Right atrium auricular region (tissue), 2 donors: ENCODE results near the gene PHLDA1. TPM values are rescaled to one million over a fixed set of nuclear protein-coding genes. Genes with fewer than 3 reads are reported as not detected.

Experiments
- DNase-seq: peaks from one replicate; pipeline ENCODE4 v3.0.0-alpha.2; 2019; ENCODE audit warnings: low spot score
- H3K27ac ChIP-seq, 2 donors: fragments of 200-600 bp; sonication (generic); 1 replicate in 1 of 2; 2 replicates in 1 of 2; pipeline ENCODE4 v1.5.1; 2016 to 2019
- H3K27me3 ChIP-seq, 2 donors: fragments of 200-600 bp; sonication (generic); one replicate each; pipeline versions ENCODE4 v1.5.1 to v1.6.0; 2017 to 2019
- H3K36me3 ChIP-seq: fragments of 200-600 bp; sonication (generic); one replicate; pipeline ENCODE4 v1.5.1; 2016
- H3K4me1 ChIP-seq, 2 donors: fragments of 200-600 bp; sonication (generic); one replicate each; pipeline versions ENCODE4 v1.5.1 to v1.6.0; 2017 to 2019
- H3K4me3 ChIP-seq, 2 donors: fragments of 200-600 bp; sonication (generic); 1 replicate in 1 of 2; 2 replicates in 1 of 2; pipeline ENCODE4 v1.5.1; 2017 to 2019; ENCODE audit warnings: mild to moderate bottlenecking in 1 of 2, moderate library complexity in 1 of 2
- H3K9me3 ChIP-seq, 2 donors: fragments of 200-600 bp; sonication (generic); one replicate each; pipeline ENCODE4 v1.5.1; 2019
- CTCF ChIP-seq, 2 donors: fragments of 200-600 bp; sonication (generic); IDR thresholded peaks; one replicate each; pipeline ENCODE4 v1.5.1; 2019; ENCODE audit warnings: antibody characterized with exemption in 2 of 2
- total RNA-seq, 2 donors: library from RNA; depleted of rRNA; stranded (reverse); fragments of >200 nt; gene quantifications; one replicate each; pipeline ENCODE4 v1.1.0, GENCODE V29; 2016

Gene PHLDA1
- total RNA-seq, 2 donors from 2014 or later: 6.7 to 22.2 TPM

GRCh38 chr12:76010732-76011458 is 20.7 kb downstream of the PHLDA1 start:
- no peak for DNase-seq
- Histone ChIP-seq H3K36me3 (no peaks in the 10 kb centered on the region), H3K9me3 (no peaks in the 10 kb centered on the region), H3K27me3 (no peaks in the 10 kb centered on the region), H3K4me3 (no peak overlapping the region), H3K4me1 (no peaks in the 10 kb centered on the region), H3K27ac (peak overlapping the region in 1 of 2 donors; percentile 7)
- no peak for TF ChIP-seq CTCF (IDR thresholded peaks at IDR 0.05)

GRCh38 chr12:76008428-76008827 is 23.1 kb downstream of the PHLDA1 start:
- H3K27ac ChIP-seq: no peak overlapping the region
- no peak for TF ChIP-seq CTCF (IDR thresholded peaks at IDR 0.05)
- DNase-seq: no peak
- no peaks in the 10 kb centered on the region for H3K9me3 ChIP-seq
- H3K4me1 ChIP-seq: no peaks in the 10 kb centered on the region
- no peaks in the 10 kb centered on the region for H3K27me3 ChIP-seq
- H3K36me3 ChIP-seq: no peaks in the 10 kb centered on the region
- H3K4me3 ChIP-seq: no peak overlapping the region

- no peak for TF ChIP-seq CTCF (IDR thresholded peaks at IDR 0.05)
These were observed 23.9 kb downstream of the PHLDA1 start for GRCh38 chr12:76007640-76008039.

GRCh38 chr12:76006028-76006925 is 25.3 kb downstream of the PHLDA1 start:
- TF ChIP-seq CTCF (IDR thresholded peaks at IDR 0.05): no peak
- DNase-seq: no peak
- no peaks in the 10 kb centered on the region for H3K4me1 ChIP-seq

More at GRCh38 chr12:76007640-76008039, 23.9 kb downstream of the PHLDA1 start:
- H3K27ac ChIP-seq: no peak overlapping the region
- H3K9me3 ChIP-seq: no peaks in the 10 kb centered on the region
- no peak overlapping the region for H3K4me3 ChIP-seq
- no peaks in the 10 kb centered on the region for H3K27me3 ChIP-seq
- no peaks in the 10 kb centered on the region for H3K36me3 ChIP-seq
- H3K4me1 ChIP-seq: no peaks in the 10 kb centered on the region
- DNase-seq: no peak

GRCh38 chr12:76003355-76003638 is 28.3 kb downstream of the PHLDA1 start:
- H3K4me3 ChIP-seq: no peak overlapping the region
- no peaks in the 10 kb centered on the region for H3K4me1 ChIP-seq
- H3K27ac ChIP-seq: no peak overlapping the region
- no peaks in the 10 kb centered on the region for H3K36me3 ChIP-seq
- no peak for TF ChIP-seq CTCF (IDR thresholded peaks at IDR 0.05)
- H3K27me3 ChIP-seq: no peaks in the 10 kb centered on the region
- no peak for DNase-seq
- H3K9me3 ChIP-seq: no peaks in the 10 kb centered on the region

More at GRCh38 chr12:76006028-76006925, 25.3 kb downstream of the PHLDA1 start:
- Histone ChIP-seq H3K27ac (no peak overlapping the region), H3K27me3 (no peaks in the 10 kb centered on the region), H3K9me3 (no peaks in the 10 kb centered on the region), H3K4me3 (no peak overlapping the region), H3K36me3 (no peaks in the 10 kb centered on the region)
